AML-193 (cell line): Measurements from ENCODE around the gene BRD1.

ENCODE experiments used
- DNase-seq, 2 experiments: peaks; one replicate each; lab custom pipeline; 2025; lab: John Stamatoyannopoulos, UW

The BRD1 gene

DNA sequence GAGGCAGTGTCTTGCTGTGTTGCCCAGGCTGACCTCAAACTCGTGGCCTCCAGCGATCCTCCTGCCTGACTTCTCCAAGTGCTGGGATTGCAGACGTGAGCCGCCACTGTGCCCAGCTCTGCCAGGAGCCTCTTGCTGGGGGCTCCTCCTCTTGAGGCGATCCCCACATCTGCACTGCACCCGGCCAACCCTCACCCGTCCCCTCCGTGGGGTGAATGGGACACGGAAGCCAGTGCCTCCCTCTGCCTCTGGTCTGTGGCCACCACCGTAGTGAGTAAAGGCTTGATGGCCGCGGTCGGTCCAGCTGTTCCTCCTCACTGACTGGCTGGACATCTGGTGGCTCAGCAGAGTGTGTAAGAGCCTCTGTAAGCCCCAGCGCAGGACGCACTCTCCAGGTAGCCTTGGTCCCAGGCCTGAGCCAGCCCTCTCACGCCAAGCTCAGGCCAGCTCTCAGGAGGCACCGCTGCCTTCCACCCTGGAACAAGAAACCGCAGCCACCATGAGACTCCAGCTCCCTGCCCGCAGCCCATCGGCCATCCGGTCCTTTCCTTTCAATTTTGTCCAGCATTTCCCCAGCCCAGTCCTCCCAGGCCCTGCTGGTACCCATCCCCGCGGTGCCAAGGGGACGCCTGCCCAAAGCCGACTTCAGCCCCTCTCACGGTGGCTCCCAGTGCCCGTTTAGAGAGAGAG, 100.3 kb downstream of the BRD1 start:
- no peak for DNase-seq

DNA sequence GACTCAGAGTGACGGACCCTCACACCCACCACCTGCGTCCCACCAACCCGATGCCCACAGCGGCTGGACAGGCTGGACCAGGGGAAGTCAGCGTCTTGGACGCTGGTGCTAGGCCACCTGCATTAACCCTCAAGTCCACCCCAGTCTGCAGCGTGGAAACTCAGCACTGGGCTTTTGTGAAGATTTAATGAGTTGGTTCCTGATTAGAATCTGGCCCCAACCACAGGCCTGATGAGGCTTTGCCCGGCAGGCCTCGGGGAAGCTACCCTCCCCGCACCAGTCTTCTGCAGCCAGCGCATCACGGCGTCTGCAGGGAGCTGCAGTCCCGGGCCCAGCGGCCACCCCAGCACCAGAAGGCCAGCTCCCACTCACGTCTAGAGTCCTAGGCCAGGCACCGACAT, 101.0 kb downstream of the BRD1 start:
- DNase-seq = no peak

DNA sequence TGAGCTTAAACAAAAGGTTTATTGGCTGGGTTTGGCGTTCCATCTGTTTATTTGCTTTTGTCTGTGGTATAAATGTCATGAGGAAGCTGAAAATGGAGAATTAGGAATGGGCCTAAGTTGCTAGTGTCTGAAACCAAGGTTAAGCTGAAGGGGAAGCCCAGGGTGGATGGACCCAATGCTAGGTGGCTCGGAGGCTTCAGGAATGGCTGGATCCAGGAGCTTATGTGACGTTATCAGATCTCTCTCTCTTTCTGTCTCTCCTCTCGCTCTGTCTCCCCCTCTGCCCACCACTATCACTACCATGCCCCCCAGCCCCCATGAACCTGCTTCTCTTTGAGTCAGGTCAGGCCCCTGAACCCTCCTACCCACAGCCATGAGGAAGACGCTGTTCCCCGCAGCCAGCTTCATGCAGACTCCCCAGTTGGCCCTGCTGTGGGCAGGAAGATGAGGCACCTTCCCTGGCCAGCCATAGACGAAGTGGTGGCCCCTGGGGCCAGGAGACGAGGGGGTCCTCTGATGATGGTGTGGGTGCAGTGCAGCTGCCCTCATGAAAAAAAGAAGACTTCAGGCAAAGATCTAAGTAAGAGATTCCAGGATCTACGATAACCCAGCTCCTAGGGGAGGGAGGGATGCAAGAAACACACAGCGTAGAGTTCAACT, 101.5 kb downstream of the BRD1 start:
- DNase-seq = no peak

DNA sequence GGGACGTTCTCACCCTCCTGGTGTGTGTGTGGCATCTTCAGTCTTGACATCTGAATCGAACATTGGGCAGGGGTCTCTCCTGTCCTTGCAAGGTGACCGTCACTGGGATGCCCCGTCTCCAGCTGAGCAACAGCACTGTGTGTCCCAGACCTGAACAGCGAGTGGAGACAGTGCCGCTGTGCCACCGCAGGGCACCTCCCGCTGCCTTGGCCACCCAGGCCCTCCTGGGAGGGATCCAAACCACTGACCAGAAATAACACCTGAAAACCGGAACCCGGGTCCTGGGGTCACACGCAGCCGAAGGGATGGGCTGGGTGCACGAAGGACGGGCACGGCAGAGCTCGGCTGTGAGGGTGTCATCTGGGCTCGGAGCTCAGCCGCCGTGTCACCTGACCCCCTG, 102.2 kb downstream of the BRD1 start:
- DNase-seq = no peak

DNA sequence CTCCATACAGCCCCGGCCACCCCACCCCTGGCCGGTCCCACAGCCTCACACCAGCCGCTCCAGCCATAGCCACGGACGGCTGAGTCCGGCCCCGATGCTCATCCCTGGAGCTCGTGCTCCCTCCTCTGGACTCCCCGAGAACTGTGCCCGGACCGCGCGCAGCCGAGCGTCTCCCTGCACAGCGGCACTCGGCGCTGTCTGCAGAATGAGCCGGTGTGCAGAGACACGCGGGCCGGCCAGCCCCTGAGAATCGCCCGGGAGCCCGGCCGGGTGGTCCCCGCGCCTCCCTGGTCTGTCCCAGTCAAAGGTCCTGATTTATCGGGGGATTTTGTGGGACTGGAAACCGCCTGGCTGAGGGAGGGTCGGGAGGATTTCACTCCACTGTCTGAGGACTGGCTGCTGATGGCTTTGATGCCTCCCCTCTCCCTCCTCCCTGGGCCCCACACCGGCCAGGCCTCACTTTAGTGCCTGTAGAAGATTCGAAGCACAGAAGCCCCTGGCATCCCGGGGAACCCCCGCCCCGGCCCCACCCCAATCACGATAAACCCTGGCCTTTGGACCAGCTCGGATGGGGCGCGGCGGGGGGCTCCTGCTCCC, 102.7 kb downstream of the BRD1 start:
- DNase-seq = peak; percentile 64 to 67

DNA sequence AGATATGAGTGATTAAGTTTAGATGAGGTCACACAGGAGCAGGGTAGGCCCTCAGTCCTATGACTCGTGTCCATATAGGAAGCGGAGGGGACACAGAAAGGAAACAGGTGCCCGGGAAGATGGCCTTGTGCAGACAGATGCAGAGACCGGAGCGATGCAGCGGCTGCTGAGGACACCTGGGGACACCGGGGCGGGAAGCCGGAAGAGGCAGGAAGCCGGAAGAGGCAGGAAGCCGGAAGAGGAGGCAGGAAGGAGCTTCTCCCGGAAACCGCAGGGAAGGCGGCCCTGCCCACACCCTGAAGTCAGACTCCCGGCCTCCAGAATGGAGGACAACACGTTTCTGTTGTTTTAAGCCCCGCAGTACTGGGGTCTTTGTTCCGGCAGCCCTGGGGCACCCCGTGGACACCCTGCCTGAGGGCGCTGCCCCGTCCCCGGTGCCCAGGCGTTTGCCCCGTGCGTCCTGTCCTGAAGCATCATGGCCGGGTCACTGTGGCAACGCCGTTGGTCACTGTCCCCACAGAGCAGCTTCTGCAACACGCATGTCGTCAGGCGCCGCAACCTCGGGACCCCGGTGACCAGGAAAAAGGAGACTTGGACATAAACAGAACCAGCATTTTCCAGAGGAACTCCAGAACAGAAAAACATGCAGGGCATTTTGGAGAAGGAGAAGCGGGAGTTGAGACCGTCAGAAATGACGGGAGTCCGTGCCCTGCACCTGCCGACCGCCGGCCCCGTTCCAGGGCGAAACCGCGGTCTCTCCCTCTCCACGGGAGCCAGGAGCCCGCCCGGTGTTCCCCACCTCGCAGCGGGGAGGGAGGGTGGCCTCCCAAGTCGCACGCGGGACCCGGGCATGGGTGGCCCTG, 103.4 kb downstream of the BRD1 start:
- peak in 1 of 2 experiments; percentile 13 for DNase-seq

DNA sequence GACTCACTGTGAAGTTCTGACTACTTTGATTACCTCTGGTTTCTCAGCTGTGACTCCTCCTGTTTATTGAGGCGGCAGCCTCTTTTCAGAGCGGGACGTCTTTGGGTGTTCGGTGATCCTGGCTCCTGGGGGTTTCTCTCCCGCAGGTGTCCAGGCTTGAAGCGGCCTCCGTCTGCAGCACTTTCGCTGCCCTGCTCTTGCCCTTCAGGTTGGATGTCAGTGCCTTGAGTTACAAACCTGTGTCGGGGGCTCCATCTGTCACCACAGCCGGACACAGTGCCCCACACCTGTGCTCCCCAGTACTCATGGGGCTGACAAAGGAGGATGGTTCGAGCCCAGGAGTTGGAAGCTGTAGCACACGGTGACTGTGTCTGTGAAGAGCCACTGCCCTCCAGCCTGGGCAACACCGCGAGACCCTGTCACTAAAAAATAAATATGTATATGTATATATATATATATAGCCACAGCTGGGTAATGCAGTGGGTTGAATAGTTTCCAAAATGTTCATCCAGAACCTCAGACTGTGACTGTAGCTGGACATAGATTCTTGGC, 104.1 kb downstream of the BRD1 start:
- DNase-seq = no peak
